HG03064 (cell line): ENCODE measurements around the gene FCHSD2.
"Not testable (repeated sequence)": the region's sequence is repeated elsewhere in the genome, so short reads cannot be mapped to it uniquely, and the experiment has no call there.

Source experiments
- ATAC-seq: cut with Tn5 transposase; IDR thresholded peaks from one replicate; pipeline ENCODE4 v1.9.1; 2021; ENCODE audit warnings: low read depth; ENCODE audit not compliant: unreplicated experiment

The FCHSD2 gene

GRCh38 chr11:73018856-73019255 lies 123.3 kb downstream of the FCHSD2 start:
- no peak for ATAC-seq

- no peak for ATAC-seq
These were observed 124.9 kb downstream of the FCHSD2 start for GRCh38 chr11:73017024-73017751.

GRCh38 chr11:73013021-73013420 lies 129.1 kb downstream of the FCHSD2 start:
- no peak for ATAC-seq

GRCh38 chr11:73012121-73012863 lies 129.8 kb downstream of the FCHSD2 start:
- ATAC-seq = no peak

GRCh38 chr11:73011126-73011817 lies 130.8 kb downstream of the FCHSD2 start:
- ATAC-seq = no peak

- no peak for ATAC-seq
These were observed 132.1 kb downstream of the FCHSD2 start for GRCh38 chr11:73009972-73010371.

- ATAC-seq = no peak
These were observed 138.0 kb downstream of the FCHSD2 start for GRCh38 chr11:73004088-73004487.

- ATAC-seq = no peak
These were observed 139.0 kb downstream of the FCHSD2 start for GRCh38 chr11:73003088-73003487.

- ATAC-seq = no peak
These were observed 139.9 kb downstream of the FCHSD2 start for GRCh38 chr11:73002214-73002613.

GRCh38 chr11:73001615-73002014 lies 140.5 kb downstream of the FCHSD2 start:
- ATAC-seq = no peak

GRCh38 chr11:72998676-72999075 lies 143.4 kb downstream of the FCHSD2 start:
- ATAC-seq = no peak

GRCh38 chr11:72996959-72997358 lies 145.2 kb downstream of the FCHSD2 start:
- ATAC-seq = no peak

- no peak for ATAC-seq
These were observed 152.4 kb downstream of the FCHSD2 start for GRCh38 chr11:72989727-72990126.

GRCh38 chr11:72988821-72989220 lies 153.3 kb downstream of the FCHSD2 start:
- no peak for ATAC-seq

- ATAC-seq = no peak
These were observed 156.5 kb downstream of the FCHSD2 start for GRCh38 chr11:72985645-72986044.

GRCh38 chr11:72984453-72985077 lies 157.6 kb downstream of the FCHSD2 start:
- ATAC-seq = no peak

GRCh38 chr11:72983560-72983959 lies 158.6 kb downstream of the FCHSD2 start:
- no peak for ATAC-seq

- ATAC-seq = no peak
These were observed 160.0 kb downstream of the FCHSD2 start for GRCh38 chr11:72981971-72982685.

- no peak for ATAC-seq
These were observed 161.0 kb downstream of the FCHSD2 start for GRCh38 chr11:72981080-72981479.

- not testable (repeated sequence) for ATAC-seq
These were observed 164.3 kb downstream of the FCHSD2 start for GRCh38 chr11:72977782-72978181.
